ENCODE data around the gene ATP1B1. TPM values are rescaled to one million over a fixed set of nuclear protein-coding genes. Genes with fewer than 3 reads are reported as not detected.

ATP1B1 gene
- total and polyA plus RNA-seq, 9 of the 15 experiments (the other 6 are each of a cell fraction or from before 2014, with no cell fraction given), result 0.76 to 3.0 (median 1.7) TPM

GRCh38 chr1:169110689-169111447 is 4.4 kb downstream of the ATP1B1 start:
- ChIA-PET CTCF (ENCODE audit: low intra/inter-chr PET ratio) (interaction anchor here (0.7 kb wide), 2 partner anchors 370 to 1123 kb away, joined by 3 to 4 read pairs; no protein-coding TSS in a partner anchor), POLR2A (interaction anchor here (0.7 to 1.7 kb wide), 3 partner anchors 10 to 81 kb away, joined by 3 to 4 read pairs (median 3); no protein-coding TSS in a partner anchor)
- in situ Hi-C loops (cut with MboI) (no loop called here), intact Hi-C loops (cut with micrococcal nuclease) (no loop called here)
- no peaks in the 10 kb centered on the region for H3K9me1 ChIP-seq (ENCODE audit: control insufficient read depth, insufficient read depth, low read length)
- no peaks in the 10 kb centered on the region for H3K79me2 ChIP-seq (ENCODE audit: control insufficient read depth, insufficient read depth, low read length)
- no peaks in the 10 kb centered on the region for H3K36me3 ChIP-seq (ENCODE audit: control insufficient read depth, insufficient read depth, low read length)
- H3K4me1 ChIP-seq (replicated peaks in 1 of 2; ENCODE audit: control insufficient read depth in 2 of 2, insufficient read depth in 2 of 2, low read length in 2 of 2), result peaks cover 3 to 13% of the 10 kb centered on the region in 2 experiments; a peak in 4 of 5 replicates
- H3K27me3 ChIP-seq (ENCODE audit: control insufficient read depth in 2 of 2, insufficient read depth in 2 of 2, low read length in 2 of 2), result peaks cover 0 to 6% of the 10 kb centered on the region in 2 experiments; a peak in 1 of 5 replicates
- no TSS peak for BruUV-seq (replicated peaks)
- no peaks in the 10 kb centered on the region for H3K9me3 ChIP-seq (replicated peaks; ENCODE audit: control insufficient read depth, insufficient read depth, low read depth, low read length)
- H4K20me1 ChIP-seq (replicated peaks; ENCODE audit: control insufficient read depth, insufficient read depth, low read length), result no peaks in the 10 kb centered on the region
- WGBS (ENCODE audit: insufficient coverage, low coverage, missing lambda C conversion rate), result 34% methylated on average over 7 of the region's 7 CpGs
- H2AFZ ChIP-seq (ENCODE audit: low read depth, low read length), result no peak overlapping the region
- DNase-seq (ENCODE audit: extremely low read depth in 1 of 4, low spot score in 3 of 4) (no peak), ATAC-seq (no peak), FAIRE-seq (no peak)
- H3K4me2 ChIP-seq (ENCODE audit: insufficient read depth, low read length), result no peak overlapping the region
- TF ChIP-seq KAT8 (IDR thresholded peaks at IDR 0.05; ENCODE audit: low read depth) (no peak), L3MBTL2 (IDR thresholded peaks at IDR 0.05) (no peak), CBFA2T2 (conservative IDR thresholded peaks at IDR 0.05) (no peak), ZSCAN32 (CRISPR knock-in tag; IDR thresholded peaks at IDR 0.05) (no peak), OTX1 (CRISPR knock-in tag; IDR thresholded peaks at IDR 0.05) (no peak), SOX6 (IDR thresholded peaks at IDR 0.05) (no peak)
- H3K27ac ChIP-seq (ENCODE audit: extremely low read depth, low read depth, low read length), result no peak overlapping the region
- no peak overlapping the region for H3K9ac ChIP-seq (ENCODE audit: insufficient read depth in 1 of 2, low read depth in 2 of 2, low read length in 2 of 2)
- no peak overlapping the region for H3K4me3 ChIP-seq
